Stimulated activated CD4-positive, alpha-beta T cell treated with anti-CD3 and anti-CD28 coated beads, Interleukin-15, amount 100 ng/mL, for 1 hour (primary cell): ENCODE results near the gene TENT4B.

Source experiments
- DNase-seq, 2 donors: peaks; one replicate each; pipeline ENCODE4 v3.0.0-alpha.2; 2020; ENCODE audit warnings: low read depth in 1 of 2, low spot score in 1 of 2

The TENT4B gene

DNA sequence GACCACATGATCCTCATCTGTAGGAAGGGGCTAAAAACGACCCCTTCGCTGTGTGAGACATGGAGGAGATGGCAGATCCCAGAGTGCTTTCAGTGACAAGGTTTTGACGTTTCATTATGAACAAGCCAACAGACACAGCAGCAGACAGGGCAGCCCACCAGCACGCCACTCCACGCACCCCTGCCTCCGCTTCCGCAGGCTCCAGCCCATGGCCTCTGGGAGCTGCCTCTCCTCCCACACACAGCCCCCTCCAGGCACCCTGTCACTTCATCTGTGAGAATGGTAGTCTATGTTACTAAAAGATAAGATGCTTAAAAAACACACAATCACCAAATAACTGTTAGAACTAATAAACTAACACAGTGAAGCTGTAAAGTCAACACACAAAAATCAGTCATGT lies 101.0 kb downstream of the TENT4B start:
- no peak for DNase-seq

DNA sequence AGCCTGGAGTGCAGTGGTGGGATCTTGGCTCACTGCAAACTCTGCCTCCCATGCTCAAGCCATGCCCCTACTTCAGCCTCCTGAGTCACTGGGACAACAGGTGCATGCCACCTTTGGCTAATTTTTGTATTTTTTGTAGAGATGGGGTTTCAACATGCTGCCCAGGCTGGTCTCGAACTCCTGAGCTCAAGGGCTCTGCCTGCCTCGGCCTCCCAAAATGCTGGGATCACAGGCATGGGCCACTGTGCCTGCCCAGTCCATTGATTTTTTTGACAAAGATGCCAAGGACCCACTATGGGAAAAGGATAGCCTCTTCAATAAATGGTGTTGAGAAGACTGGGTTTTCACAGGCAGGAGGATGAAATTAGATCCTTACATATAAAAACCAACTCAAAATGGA lies 102.4 kb downstream of the TENT4B start:
- DNase-seq: no peak

DNA sequence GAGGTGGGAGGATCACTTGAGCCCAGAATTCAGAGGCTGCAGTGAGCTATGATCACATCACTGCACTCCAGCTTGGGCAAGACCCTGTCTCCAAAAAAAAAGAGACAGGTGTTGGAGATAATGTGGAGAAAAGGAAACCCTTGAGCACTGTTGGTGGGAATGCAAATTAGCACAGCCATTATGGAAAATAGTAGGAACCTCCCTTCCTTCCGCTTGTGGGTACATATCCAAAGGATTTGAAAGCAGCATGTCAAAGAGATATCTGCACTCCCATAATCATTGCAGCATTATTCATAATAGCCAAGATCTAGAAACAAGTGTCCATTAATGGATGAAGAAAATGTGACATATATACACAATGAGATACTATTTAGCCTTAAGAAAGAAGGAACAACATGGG lies 103.5 kb downstream of the TENT4B start:
- DNase-seq: no peak

DNA sequence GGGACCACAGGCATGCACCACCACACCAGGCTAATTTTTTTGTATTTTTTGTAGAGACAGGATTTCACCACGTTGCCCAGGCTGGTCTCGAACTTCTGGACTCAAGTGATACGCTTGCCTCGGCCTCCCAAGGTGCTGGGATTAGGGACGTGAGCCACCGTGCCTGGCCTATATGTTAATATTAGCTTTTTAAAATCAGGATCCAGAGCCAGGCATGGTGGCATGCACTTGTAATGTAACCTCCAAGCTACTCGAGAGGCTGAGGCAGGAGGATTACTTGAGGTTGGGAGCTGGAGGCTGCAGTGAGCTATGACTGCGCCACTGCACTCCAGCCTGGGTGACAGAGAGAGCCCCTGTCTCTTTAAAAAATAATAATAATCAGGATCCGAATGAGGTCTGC lies 104.8 kb downstream of the TENT4B start:
- DNase-seq: no peak

DNA sequence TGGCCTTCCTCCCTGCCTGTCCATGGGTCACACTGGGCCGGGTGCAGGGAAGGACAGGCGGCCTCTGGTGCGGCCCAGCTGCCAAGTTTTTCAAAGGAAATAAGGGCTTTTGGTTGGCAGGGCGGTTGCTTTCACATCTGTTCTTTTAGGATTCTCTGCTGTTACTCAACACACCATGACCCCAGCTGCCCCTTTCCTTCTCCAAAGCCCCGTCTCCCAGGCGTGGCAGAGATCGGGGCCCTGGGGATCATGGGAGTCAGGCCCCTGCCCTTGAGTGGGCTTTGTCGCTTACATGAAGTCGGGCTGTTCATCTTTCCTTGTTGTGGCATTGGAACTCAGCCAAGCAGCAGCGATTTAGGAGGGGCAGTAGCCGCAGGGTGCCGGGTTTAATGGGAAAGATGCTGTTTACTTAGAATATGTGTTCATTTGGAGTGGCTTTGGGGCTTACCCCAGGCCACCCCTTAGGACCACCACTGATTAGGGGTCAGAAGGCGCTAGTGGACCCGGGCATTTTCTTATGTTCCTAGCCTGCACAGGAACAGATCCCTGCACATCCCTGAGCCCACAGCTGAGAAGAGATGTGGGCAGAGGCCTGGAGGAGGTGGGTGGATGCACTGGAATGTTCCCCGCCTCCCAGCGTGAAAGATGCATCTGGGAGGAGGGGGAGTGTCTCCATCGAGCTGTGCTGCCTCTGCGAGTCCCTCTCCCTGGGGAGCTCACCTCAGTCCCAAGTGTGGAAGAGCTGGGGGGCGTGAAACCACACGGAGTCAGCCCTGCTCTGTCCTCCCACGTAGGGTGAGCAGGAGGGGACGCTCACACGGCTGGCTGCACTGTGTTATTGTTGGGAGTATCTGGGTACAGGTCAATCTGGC lies 106.5 kb downstream of the TENT4B start:
- no peak for DNase-seq

DNA sequence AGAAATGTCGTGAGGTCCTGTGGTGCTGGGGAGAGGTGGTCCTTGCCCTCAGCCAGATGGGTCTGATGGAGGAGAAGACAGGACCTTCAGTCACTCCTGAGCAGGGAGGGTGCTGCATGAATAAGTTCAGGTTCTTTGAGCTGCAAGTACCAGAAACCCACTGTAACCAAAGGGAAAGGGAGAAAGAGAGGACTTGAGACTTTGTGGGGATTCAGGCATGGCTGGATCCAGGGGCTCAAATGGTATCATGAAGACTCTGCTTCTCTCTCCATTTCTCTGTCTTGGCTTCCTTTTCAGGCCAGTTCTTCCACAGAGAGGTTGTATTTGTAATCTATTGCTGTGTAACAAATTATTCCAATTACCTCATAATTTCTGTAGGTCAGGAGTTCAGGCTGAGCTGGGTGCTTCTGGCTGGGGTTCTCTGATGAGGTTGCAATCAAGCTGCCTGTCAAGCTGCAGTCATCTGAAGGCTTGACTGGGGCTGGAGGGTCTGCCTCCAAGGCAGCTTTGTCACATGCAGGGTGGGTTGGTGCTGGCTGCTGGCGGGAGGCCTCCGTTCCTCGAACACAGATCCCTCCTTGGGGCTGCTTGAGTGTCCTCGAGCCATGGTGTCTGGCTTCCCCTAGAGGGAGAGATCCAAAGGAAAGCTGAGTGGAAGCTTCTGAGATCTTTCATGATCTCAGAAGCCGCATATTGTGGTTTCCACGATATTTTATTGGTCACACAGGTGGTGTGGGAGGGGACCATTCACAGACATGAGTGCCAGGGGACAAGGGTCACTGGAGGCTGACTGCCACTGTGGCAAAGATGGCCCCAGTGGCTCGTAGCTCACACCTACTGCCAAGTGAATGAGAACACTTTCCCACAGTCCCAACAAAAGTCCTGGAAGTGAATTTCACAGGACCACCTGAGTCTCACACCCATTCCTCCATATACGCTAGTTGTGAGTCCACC lies 107.4 kb downstream of the TENT4B start:
- no peak for DNase-seq

DNA sequence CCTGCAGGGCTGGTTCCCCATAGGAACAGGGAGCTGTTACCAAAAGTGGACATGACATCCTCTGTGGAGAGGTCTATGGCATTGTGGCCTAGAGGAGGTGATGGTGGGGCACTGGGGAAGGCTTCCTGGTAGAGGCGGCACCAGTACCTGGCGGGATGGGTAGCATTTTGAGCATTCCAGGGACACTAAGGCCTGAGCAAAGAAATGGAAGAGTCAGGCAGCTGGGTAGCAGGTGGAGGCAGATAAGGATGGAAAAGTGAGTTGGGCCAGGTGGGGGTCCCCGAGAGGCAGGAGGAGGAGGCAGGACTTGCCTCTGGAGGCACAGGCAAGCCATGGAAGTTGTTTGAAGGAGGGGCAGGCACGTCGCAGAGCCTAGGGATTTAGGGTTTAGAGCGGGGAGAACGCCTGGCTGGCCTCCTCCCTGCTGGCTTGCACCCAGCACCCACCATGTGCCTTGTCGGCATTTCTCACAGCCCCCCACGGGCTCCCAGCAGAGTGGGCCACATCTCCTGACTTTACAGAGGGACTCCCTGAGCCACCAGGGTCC lies 108.1 kb downstream of the TENT4B start:
- no peak for DNase-seq

DNA sequence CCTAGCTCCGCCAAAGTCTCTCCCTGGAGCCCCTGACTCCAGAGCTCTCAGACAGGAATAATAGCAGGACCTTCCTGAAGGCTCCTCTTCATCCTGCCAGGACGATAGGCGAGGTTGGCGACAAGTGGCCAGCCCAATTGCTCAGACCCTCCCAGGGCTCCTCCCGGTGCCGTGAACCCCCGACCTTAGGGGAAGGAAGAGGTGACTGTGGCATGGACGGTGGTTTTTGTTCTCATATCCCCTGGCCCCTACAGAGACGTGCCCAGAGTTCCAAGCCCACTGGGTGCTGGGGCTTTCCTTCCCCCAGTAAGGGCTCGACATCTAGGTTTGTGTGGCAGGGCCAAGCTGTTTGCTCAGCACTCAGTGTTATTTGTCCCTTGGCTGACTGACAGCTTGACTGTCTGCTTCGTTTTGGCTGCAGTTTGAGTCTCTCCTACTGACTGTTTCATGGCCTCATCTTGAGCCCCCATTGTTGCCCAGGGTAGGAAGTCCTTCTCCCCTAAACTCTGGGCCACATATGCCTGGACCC lies 108.7 kb downstream of the TENT4B start:
- no peak for DNase-seq

DNA sequence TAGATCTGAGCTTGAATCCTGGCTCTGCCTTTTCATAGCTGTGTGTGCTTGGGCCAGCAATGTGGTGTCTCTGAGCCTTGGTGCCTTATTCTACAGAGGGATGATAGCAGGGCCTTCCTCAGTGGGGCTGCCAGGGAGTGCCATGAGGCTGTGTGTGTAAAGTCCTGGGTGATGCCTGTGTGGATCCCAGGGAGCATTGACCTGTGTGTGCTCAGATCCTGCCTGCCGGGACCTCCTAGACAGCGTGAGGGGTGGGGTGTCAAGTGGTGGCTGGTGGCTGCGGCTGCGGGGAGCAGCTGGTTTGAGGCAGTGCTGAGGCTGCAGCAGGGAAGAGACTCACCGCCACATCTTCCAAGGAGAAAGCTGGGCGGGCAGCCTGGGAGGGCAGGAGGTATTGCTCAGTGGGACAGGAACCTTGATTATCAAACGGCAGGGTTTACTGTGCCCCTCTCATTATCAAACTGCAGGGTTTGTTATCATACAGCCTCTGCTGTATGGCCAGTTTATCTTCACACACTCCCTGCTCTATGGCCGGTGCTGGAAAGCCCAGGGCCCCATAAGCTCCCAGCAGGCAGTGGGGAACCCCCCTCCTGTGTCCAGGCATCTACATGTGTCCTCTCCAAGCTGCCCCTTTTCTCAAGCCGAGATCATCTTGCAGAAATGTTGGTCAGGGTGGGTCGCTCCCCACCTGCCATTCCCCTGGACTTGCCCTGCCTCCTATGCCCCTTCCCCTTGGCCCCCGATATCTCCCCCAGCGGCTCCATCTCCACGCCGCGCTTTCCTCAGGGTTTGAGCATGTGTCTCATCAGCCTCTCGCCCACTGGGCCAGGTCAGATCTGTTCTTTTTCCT lies 110.2 kb downstream of the TENT4B start:
- DNase-seq: no peak

DNA sequence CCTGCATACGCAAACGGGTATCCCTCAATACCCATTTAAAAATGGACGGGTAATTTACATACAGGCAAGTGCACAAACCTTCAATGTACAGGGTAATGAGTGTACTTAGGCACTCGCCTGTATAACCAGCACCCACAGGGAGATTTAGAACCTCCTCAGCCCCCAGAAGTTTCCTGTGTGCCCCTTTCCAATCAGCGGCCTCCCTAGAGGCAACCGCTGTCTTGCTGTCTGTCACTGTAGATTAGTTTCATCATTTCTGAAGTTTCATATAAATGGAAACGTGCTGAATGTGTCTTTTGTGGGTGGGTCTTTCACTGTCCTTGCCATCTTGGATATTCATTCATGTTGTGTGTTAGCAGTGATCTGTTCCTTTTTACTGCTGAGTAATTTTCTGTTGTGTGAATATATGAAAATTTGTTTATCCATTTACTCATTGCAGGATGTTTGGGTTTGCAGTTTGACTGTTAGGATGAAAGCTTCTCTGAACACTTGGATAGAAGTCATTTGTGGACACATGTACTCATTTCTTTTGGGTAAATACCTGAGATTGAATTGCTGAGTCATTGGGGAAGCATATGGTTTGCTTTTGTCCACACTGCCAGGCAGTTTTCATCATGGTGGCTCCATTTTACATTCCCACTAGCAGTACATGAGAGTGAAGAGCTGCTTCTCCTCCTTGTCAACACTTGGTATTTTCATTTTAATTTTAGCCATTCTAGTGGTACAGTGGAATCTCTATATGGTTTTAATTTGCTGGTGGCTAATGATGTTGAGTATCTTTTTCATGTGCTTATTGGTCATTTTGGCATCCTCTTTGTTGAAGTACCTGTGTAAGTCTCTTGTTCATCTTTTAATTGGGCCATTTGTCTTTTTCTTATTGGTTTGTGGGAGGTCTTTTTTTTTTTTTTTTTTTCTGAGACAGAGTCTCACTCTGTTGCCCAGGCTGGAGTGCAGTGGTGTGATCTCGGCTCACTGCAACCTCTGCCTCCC lies 111.1 kb downstream of the TENT4B start:
- DNase-seq: no peak

DNA sequence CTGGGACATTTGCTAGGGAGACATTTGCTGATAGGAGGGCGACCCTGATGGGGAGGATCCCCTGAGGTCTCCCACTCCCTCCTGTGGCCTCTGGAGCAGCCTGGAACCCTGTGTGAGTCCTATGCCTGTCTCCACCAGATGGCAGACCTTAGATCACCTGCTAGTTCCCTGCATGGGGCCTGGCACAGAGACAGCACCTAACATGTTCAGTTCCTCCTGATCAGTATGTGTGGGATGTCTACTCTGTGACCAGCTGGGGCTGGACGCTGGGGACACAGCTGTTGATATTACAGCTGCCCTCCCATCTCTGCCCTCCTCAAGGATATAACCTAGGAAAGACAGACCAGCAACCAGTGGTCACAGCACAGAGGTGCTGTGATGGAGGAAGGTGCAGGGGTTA lies 112.2 kb downstream of the TENT4B start:
- DNase-seq: no peak

DNA sequence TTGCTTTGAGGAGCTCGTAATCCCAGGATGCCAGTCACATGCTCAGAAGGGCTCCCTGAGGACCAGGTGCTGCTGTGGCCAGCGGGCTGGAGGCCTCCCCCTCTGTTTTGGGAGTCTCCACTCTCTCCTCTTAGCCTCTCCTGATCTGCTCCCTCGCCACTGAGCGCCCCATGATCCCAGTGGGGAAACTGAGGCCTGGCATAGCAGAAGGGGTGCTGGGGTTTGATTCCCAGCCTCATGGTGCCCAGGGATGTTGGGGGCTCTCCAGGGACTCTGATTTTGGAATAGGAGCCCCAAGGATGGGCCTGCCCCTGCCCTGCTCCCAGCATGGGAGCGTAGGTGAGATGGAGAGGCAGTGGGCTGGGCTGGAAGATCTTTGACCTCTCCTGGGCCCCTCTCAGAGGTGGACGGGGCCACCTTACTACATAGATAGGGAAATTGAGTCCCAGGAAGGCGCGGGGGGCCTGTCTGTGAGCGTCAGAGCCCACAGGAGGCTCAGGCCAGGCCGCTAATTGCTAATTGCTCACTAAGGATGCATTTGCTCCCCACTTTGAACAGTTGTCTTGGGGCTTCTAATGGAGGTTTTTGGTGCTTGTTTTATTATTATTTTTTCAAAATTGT lies 112.7 kb downstream of the TENT4B start:
- DNase-seq: no peak

DNA sequence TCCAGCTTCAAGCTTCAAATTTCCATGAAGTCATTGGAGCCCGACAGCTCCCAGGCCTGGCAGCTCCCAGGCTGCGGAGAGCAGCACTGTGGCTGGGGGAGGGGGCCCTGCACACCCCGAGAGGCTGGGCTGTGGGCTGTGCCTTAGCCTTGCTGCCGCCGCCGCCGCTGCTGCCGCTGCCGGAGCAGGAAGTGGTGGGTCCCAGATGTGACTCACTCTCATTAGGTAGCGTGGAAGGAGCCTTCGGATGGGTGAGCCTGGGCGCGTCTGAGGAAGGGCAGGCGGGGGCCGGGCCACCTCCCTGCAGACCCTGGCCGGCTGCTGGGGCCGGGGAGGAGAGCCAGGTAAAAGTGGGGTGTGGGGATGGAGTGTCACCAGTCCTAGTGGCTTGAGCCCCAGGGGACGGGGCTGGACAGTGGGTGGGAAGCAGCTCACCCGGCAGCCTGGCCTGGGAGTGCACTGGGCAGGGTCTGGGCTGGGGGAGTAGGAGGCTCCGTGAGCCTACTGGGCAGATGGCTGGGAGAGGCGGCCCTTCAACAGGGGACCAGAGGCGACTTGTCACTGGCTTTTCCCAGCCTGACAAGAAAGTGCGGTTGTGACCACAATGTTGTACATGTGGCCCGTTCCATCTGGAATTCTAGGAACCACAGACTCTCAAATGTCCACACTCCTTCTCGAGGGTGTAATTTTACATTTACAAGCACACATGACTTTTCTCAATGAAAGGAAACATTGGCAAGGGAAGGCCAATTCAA lies 113.4 kb downstream of the TENT4B start, which contains the start of gene ADCY7:
Gene ADCY7, plus strand, starts transcription at position 215 of the 755 bp plus-strand sequence. CDS start 21,629 bp downstream, outside the sequence.
- peak; percentile 69 to 71 for DNase-seq

DNA sequence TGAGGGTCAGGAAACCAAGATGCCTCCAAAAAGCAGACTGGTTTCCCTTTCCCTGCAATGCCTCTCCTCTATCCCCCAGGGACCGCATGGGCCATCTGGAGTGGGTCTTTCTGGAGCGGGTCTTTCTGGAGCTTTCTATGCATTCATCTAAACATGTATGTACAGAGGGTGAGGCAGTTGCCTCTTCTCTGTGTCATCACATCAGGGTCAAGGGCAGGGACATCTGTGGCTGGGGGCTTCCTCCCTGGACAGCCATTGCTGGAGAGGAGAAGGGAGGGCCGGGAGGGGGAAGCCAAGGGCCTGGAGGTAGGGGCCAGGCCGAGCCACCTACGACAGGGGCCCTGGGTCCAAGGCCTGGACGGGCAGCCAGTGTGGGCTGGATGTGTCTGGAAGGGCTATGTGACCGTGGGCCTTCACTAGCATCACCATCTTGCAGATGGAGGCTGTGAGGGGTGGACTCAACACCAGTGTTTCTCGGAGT lies 114.1 kb downstream of the TENT4B start:
- DNase-seq: no peak

DNA sequence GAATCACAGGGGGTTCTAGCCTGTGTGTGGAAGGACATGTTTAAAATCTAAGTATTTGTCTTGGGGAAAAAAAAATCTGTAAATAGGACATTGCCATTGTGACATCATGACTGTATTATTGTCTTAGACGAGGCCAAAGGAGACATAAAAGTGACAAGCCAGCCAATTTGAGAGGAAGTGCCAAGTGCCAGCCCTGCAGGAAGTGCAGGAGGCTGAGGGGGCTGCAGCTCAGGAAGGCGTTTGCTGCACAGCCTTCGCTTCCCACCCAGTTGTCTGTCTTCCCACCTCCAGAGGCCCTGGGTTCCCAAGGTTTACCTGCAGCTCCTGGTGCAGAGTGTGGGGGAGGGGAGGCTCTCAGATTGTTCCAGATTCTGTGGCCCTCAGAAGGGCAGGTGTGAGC lies 114.5 kb downstream of the TENT4B start:
- DNase-seq: no peak

DNA sequence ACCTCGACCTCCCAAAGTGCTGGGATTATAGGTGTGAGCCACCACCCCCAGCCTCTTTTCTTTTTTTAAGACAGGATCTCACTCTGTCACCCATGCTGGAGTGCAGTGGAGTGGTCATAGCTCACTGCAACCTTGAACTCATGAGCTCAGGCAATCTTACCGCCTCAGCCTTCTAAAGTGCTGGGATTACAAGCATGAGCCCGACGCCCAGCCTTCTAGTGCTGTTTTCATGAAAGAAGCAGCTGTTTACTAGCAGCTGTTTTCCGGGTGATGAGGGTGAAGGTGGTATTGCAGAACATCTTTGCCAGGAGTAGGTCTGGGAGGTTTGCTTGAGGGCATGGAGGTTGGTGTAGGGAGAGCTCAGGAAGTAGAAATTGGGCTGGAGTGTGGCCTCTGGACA lies 115.2 kb downstream of the TENT4B start:
- no peak for DNase-seq

DNA sequence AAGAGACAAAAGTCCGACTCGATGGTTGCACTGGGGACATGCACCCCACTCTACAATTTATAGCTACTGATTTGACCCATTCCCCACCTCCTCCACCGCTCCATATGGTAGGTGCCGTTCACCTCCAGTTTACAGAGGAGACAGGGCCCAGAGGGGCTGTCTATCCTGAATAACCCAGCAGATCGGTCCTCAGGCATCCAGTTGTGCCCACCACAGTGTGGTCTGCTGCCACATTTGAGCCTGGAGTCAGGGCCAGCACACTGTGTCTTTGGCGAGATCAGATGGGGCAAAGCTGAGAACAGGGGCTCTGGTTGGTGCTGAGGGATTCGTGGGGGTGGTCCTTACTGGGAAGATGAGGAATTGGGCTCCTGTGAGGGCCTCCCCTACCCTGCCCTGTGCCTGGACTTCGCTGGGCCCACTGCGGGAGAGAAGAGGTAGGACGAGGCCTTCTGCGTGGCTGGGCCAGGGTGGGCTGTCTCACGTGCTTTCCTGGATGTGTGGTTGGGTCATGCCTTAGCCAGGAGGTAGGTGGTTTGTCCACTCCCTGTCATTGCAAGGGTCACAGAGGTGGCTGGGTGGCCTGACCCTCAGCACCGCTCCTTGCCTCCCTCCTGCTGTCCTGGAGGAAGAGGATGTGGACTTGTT lies 116.1 kb downstream of the TENT4B start:
- DNase-seq: no peak
